GM12878 (cell line): ENCODE results near the gene F2RL3. TPM values are rescaled to one million over a fixed set of nuclear protein-coding genes. Genes with fewer than 3 reads are reported as not detected.

Experiments
- ATAC-seq: fragments of 200-7000 bp; cut with Tn5 transposase; 3 replicates; pipeline ENCODE4 v1.9.1; 2020; ENCODE audit warnings: mild to moderate bottlenecking, moderate library complexity
- BruUV-seq: library from RNA; stranded (reverse); fragments of 400-500 nt; replicated peaks from 2 replicates; lab custom pipeline; 2021; lab: Mats Ljungman, UMichigan
- CTCF ChIA-PET: fragments of 300-600 bp; sonication (Branson Sonifier 250); formaldehyde crosslinking; extraction: SDS; loops from one replicate; lab custom pipeline; 2021; ENCODE audit warnings: inconsistent platforms; lab: Yijun Ruan, JAX
- POLR2A ChIA-PET: fragments of 350-600 bp; formaldehyde crosslinking; extraction: SDS; loops from one replicate; lab custom pipeline; 2021; ENCODE audit warnings: inconsistent platforms; lab: Charles Lee
- RAD21 ChIA-PET: fragments of 300-600 bp; sonication (Branson Sonifier 250); formaldehyde crosslinking; loops from one replicate; lab custom pipeline; 2023; ENCODE audit warnings: antibody characterized with exemption; ENCODE audit not compliant: unreplicated experiment; lab: Charles Lee
- SMC1A ChIA-PET: fragments of 300-600 bp; sonication (Branson Sonifier 250); formaldehyde crosslinking; loops from one replicate; lab custom pipeline; 2023; ENCODE audit not compliant: unreplicated experiment, uncharacterized antibody; lab: Charles Lee
- DNase-seq: peaks from one replicate; pipeline ENCODE4 v3.0.0-alpha.2; 2011; ENCODE audit warnings: low read depth, low spot score
- FAIRE-seq: peaks from 3 replicates; lab custom pipeline; 2011; peaks lifted over from hg19 to GRCh38; lab: Jason Lieb, UNC
- H2AFZ ChIP-seq: 2 replicates; pipeline ENCODE4 v1.6.0; 2011; ENCODE audit warnings: low read depth, low read length, control low read depth; ENCODE audit not compliant: control insufficient read depth
- H3K27ac ChIP-seq: 2 replicates; pipeline ENCODE4 v1.5.1; 2011; ENCODE audit warnings: control low read depth; ENCODE audit not compliant: control insufficient read depth, insufficient read depth
- H3K27me3 ChIP-seq, 2 experiments: replicated peaks in 1 of 2; 2 replicates each; pipeline versions ENCODE4 v1.6.0 to v1.6.1; 2011; ENCODE audit warnings: low read length in 1 of 2; ENCODE audit not compliant: control insufficient read depth in 2 of 2, insufficient read depth in 2 of 2
- H3K36me3 ChIP-seq, 2 experiments: 2 replicates each; pipeline ENCODE4 v1.5.1; 2011; ENCODE audit warnings: low read length in 1 of 2; ENCODE audit not compliant: control insufficient read depth in 2 of 2, insufficient read depth in 2 of 2
- H3K4me1 ChIP-seq: 2 replicates; pipeline ENCODE4 v1.6.1; 2011; ENCODE audit warnings: mild to moderate bottlenecking, low read length, moderate library complexity, mixed read lengths; ENCODE audit not compliant: control insufficient read depth, insufficient read depth
- H3K4me2 ChIP-seq: 2 replicates; pipeline ENCODE4 v1.6.0; 2011; ENCODE audit warnings: control low read depth; ENCODE audit not compliant: control insufficient read depth, insufficient read depth
- H3K4me3 ChIP-seq: fragments of 200-600 bp; sonication (generic); 2 replicates; pipeline ENCODE4 v1.5.1; 2016
- H3K79me2 ChIP-seq: 2 replicates; pipeline ENCODE4 v1.6.0; 2011; ENCODE audit warnings: low read length; ENCODE audit not compliant: control insufficient read depth, insufficient read depth
- H3K9ac ChIP-seq: 2 replicates; pipeline ENCODE4 v1.8.0; 2011; ENCODE audit warnings: low read length, control low read depth, mixed read lengths; ENCODE audit not compliant: control insufficient read depth, insufficient read depth
- H3K9me3 ChIP-seq: replicated peaks from 3 replicates; pipeline ENCODE4 v1.5.1; 2011; ENCODE audit warnings: mild to moderate bottlenecking, low read length; ENCODE audit not compliant: control insufficient read depth, insufficient read depth
- H4K20me1 ChIP-seq: 2 replicates; pipeline ENCODE4 v1.6.0; 2011; ENCODE audit not compliant: control insufficient read depth, insufficient read depth
- DPF2 ChIP-seq: fragments of 450-650 bp; IDR thresholded peaks from 2 replicates; pipeline ENCODE4 v1.6.1; 2017; ENCODE audit warnings: mild to moderate bottlenecking
- NFIC ChIP-seq: IDR thresholded peaks from 2 replicates; pipeline ENCODE4 v1.6.1; 2012; ENCODE audit warnings: low read depth, mild to moderate bottlenecking, inconsistent platforms, low read length, moderate library complexity
- NFXL1 ChIP-seq: fragments of 450-650 bp; IDR thresholded peaks from 2 replicates; pipeline ENCODE4 v1.6.1; 2017; ENCODE audit warnings: antibody characterized with exemption, mild to moderate bottlenecking, borderline replicate concordance
- NR2F1 ChIP-seq: fragments of 450-650 bp; conservative IDR thresholded peaks from 2 replicates; pipeline ENCODE4 v1.6.1; 2017; ENCODE audit warnings: mild to moderate bottlenecking
- PML ChIP-seq: IDR thresholded peaks from 2 replicates; pipeline ENCODE4 v1.6.1; 2012; ENCODE audit warnings: low read length, inconsistent platforms
- WGBS: methylation state at CpG from one replicate; pipeline ENCODE4 v1.1.6; 2016; ENCODE audit warnings: low lambda C conversion rate; ENCODE audit not compliant: insufficient replicate concordance, insufficient coverage; ENCODE audit errors: missing lambda C conversion rate; 5-methylcytosine and 5-hydroxymethylcytosine counted together
- in situ Hi-C: fragments of 300-500 bp; cut with MboI; formaldehyde crosslinking; loops from 9 replicates; pipeline ENCODE4 v1.14.3; 2018; ENCODE audit warnings: mixed read lengths
- intact Hi-C: fragments of 100-400 bp; cut with micrococcal nuclease; formaldehyde crosslinking; loops from one replicate; pipeline ENCODE4 v1.14.2; 2022; ENCODE audit not compliant: unreplicated experiment
- polyA plus RNA-seq, 11 experiments: library from polyadenylated mRNA; depleted of rRNA in 4 of 11; unstranded in 6 of 11; stranded (reverse) in 5 of 11; fragments of >200 nt; fragmentation: Nextera tagmentation in 4 of 11; fragmentation: Illumina TruSeq in 1 of 11; extraction: Ambion mirVana in 4 of 11; extraction: Trizol in 1 of 11; gene quantifications; 1 replicate in 1 of 11; 2 replicates in 10 of 11; pipeline versions ENCODE4 v1.2.1 to v1.2.3, GENCODE V29; 2011 to 2016; ENCODE audit warnings: inconsistent platforms in 2 of 11, missing spikeins in 2 of 11, low read depth in 1 of 11
- total RNA-seq, 4 experiments: library from RNA; depleted of rRNA in 3 of 4; stranded (reverse); fragments of >200 nt in 3 of 4; fragmentation: Illumina TruSeq in 1 of 4; extraction: Trizol in 1 of 4; gene quantifications; 2 replicates each; pipeline versions ENCODE4 v1.2.1 to v1.2.3, GENCODE V29; 2013 to 2021
- TF ChIP-seq, protein P1 (sequence below): IDR thresholded peaks from 2 replicates; pipeline ENCODE4 v1.6.1; 2011; ENCODE audit warnings: borderline replicate concordance, low read depth, mild to moderate bottlenecking, moderate library complexity, low read length; ENCODE audit not compliant: insufficient read depth, poor library complexity, severe bottlenecking

The F2RL3 gene
- total and polyA plus RNA-seq, 10 of the 15 experiments (the other 5 are each of a cell fraction or from before 2014, with no cell fraction given): 0.01 to 1.2 (median 0.29) TPM

DNA sequence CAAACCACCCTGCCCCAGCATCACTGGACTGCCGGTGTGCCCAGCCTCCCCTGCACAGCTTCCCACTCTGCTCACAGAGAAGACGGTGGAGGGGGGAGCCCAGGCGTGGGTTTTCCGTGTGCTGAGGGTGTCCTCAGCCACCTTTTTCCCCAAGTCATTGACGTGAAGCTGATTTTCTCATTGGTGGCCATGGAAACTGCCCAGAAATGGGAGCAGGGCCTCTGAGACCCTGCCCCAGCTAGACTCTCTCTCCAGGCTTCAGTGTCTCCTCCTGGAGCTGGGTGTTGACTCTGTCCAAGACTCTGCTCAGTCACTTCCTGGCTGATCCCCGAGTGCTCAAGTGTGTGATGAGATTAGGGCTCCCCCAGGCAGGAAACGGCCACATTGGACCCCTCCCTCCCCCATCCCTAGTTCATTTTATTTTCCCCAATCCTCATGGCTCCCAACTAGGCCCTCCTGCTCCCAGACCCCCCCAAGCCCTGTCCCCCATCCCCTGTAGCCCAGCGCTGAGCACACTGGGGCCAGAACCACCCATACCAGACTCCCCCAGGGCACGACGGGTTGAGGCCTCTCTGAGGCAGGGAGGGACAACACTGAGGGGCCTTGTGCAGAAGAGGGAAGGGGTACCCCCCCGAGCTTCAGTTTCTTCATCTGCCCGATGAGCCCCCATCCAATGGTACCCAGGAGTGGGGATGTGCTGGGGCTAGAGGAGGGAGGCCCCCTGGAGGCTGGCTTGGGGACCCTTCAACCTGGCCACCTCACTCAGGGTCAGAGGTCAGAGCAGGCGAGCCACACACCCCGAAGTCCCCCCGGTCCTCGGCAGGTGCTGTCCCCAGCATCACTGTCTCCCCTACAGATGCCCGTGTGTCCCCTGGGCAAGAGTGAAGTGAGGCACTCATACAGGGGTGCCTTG is 1.2 kb upstream of the F2RL3 start:
- H3K79me2 ChIP-seq: no peaks in the 10 kb centered on the region
- TF ChIP-seq NFXL1 (no peak), PML (no peak), NR2F1 (0 out of 2 replicates have a peak, but pooled peaks have one; percentile 27), NFIC (no peak), DPF2 (no peak)
- TF ChIP-seq, protein P1, sequence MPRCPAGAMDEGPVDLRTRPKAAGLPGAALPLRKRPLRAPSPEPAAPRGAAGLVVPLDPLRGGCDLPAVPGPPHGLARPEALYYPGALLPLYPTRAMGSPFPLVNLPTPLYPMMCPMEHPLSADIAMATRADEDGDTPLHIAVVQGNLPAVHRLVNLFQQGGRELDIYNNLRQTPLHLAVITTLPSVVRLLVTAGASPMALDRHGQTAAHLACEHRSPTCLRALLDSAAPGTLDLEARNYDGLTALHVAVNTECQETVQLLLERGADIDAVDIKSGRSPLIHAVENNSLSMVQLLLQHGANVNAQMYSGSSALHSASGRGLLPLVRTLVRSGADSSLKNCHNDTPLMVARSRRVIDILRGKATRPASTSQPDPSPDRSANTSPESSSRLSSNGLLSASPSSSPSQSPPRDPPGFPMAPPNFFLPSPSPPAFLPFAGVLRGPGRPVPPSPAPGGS: no peak
- in situ Hi-C loops: no loop called here
- BruUV-seq: no TSS peak
- no peak for FAIRE-seq
- intact Hi-C loops: no loop called here
- RAD21 ChIA-PET: no interaction called here
- H2AFZ ChIP-seq: peak overlapping the region; percentile 15; the same call in 1 of the 2 replicates
- H3K27ac ChIP-seq: peak overlapping the region; percentile 66; the same call in 1 of the 2 replicates
- H3K9me3 ChIP-seq: peaks cover under 1% of the 10 kb centered on the region; the same call in 1 of the 3 replicates
- POLR2A ChIA-PET: no interaction called here
- H3K4me2 ChIP-seq: peak overlapping the region; percentile 79; the same call in 1 of the 2 replicates
- no peaks in the 10 kb centered on the region for H4K20me1 ChIP-seq
- peaks cover 21% of the 10 kb centered on the region for H3K4me1 ChIP-seq
- no peak for DNase-seq
- CTCF ChIA-PET: interaction anchor here (0.6 to 1.1 kb wide), 2 partner anchors 115 to 1796 kb away, joined by 3 read pairs; no protein-coding TSS in a partner anchor
- ATAC-seq: no peak
- no peaks in the 10 kb centered on the region for H3K27me3 ChIP-seq
- no peak overlapping the region for H3K9ac ChIP-seq
- H3K4me3 ChIP-seq: no peak overlapping the region
- SMC1A ChIA-PET: no interaction called here
- no peaks in the 10 kb centered on the region for H3K36me3 ChIP-seq
- 53% methylated on average over 17 of the region's 17 CpGs for WGBS
